Measurements from ENCODE around the gene CPZ.

Gene CPZ

GRCh38 chr4:8662776-8663175 is 70.2 kb downstream of the CPZ start:
- Histone ChIP-seq H3K36me3 (ENCODE audit: insufficient read depth, low read length) (no peaks in the 10 kb centered on the region), H3K4me3 (ENCODE audit: low read length) (no peak overlapping the region), H2AFZ (ENCODE audit: low read depth, low read length) (no peak overlapping the region), H3K9me3 (ENCODE audit: low read length) (no peaks in the 10 kb centered on the region), H3K4me1 (ENCODE audit: insufficient read depth, low read length) (no peaks in the 10 kb centered on the region), H3K27me3 (ENCODE audit: insufficient read depth, low read length) (peaks cover 16% of the 10 kb centered on the region)

GRCh38 chr4:8664031-8664805 is 71.7 kb downstream of the CPZ start:
- no peaks in the 10 kb centered on the region for H3K36me3 ChIP-seq (ENCODE audit: insufficient read depth, low read length)
- H2AFZ ChIP-seq (ENCODE audit: low read depth, low read length): no peak overlapping the region
- H3K4me1 ChIP-seq (ENCODE audit: insufficient read depth, low read length): no peaks in the 10 kb centered on the region
- no peaks in the 10 kb centered on the region for H3K9me3 ChIP-seq (ENCODE audit: low read length)
- peaks cover 13% of the 10 kb centered on the region for H3K27me3 ChIP-seq (ENCODE audit: insufficient read depth, low read length)
- H3K4me3 ChIP-seq (ENCODE audit: low read length): no peak overlapping the region

GRCh38 chr4:8664976-8665375 is 72.4 kb downstream of the CPZ start:
- Histone ChIP-seq H3K9me3 (ENCODE audit: low read length) (no peaks in the 10 kb centered on the region), H3K36me3 (ENCODE audit: insufficient read depth, low read length) (no peaks in the 10 kb centered on the region), H3K4me1 (ENCODE audit: insufficient read depth, low read length) (no peaks in the 10 kb centered on the region), H3K27me3 (ENCODE audit: insufficient read depth, low read length) (peaks cover 13% of the 10 kb centered on the region), H2AFZ (ENCODE audit: low read depth, low read length) (no peak overlapping the region), H3K4me3 (ENCODE audit: low read length) (no peak overlapping the region)

DNA sequence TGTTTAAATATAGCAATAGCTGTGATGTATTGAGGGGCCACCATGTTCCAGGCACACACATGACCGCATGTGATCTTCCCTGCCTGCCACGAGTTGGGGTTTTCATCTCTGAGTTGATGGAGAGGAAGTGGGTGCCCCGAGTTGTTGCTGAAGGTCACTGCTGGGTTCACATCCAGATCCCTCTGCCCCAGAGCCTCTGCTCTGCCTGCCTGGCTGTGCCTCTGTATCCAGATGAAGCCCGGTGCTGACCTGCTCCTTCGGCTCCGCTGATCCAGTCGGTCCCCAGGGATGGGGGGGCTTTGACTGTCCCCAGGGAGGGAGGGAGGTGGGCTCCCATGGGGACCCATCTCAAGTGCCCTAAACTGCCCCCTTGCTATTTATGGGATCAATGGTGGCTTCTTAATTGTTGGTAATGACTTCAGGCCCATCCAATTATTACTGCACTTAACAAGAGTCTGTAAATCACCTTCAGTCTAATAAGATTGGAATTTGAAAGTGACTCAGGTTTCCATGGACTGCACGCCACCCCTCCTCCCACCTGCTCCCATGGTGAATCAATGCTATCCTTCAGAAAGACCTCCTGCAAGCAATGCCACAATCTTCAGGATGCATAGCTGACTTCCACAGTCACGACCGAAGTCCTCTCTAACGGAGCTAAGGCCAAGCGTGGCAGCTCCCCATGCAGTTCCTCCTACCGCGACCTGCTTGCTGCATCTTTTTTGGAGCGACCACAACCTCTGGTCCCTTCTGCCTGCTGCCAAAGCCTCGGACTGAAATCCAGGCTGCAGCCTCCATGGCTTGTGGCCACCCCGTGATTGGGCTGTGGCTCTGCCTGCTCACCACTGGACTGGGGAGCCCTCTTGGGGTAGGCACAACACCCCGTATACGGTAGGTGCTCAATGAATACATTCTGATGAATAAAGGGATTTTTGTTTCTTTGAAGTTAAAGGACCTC is 73.1 kb downstream of the CPZ start:
- H2AFZ ChIP-seq (ENCODE audit: low read depth, low read length): no peak overlapping the region
- peaks cover 13% of the 10 kb centered on the region for H3K27me3 ChIP-seq (ENCODE audit: insufficient read depth, low read length)

GRCh38 chr4:8666581-8666980 is 74.0 kb downstream of the CPZ start:
- H3K9me3 ChIP-seq (ENCODE audit: low read length): no peaks in the 10 kb centered on the region
- H3K4me3 ChIP-seq (ENCODE audit: low read length): no peak overlapping the region
- H3K36me3 ChIP-seq (ENCODE audit: insufficient read depth, low read length): no peaks in the 10 kb centered on the region
- no peak overlapping the region for H2AFZ ChIP-seq (ENCODE audit: low read depth, low read length)
- H3K27me3 ChIP-seq (ENCODE audit: insufficient read depth, low read length): peaks cover 13% of the 10 kb centered on the region
- no peaks in the 10 kb centered on the region for H3K4me1 ChIP-seq (ENCODE audit: insufficient read depth, low read length)

More for the DNA sequence above, 73.1 kb downstream of the CPZ start:
- Histone ChIP-seq H3K9me3 (ENCODE audit: low read length) (no peaks in the 10 kb centered on the region), H3K4me1 (ENCODE audit: insufficient read depth, low read length) (no peaks in the 10 kb centered on the region), H3K36me3 (ENCODE audit: insufficient read depth, low read length) (no peaks in the 10 kb centered on the region), H3K4me3 (ENCODE audit: low read length) (no peak overlapping the region)

Measured in neuron (in vitro differentiated cells).